GM18907 (cell line): ENCODE data around the gene DAD1.
A peak's percentile ranks its signal among the peaks of the same experiment; 100 is the strongest.
"Not testable (repeated sequence)": the region's sequence is repeated elsewhere in the genome, so short reads cannot be mapped to it uniquely, and the experiment has no call there.

Experiments
- ATAC-seq: cut with Tn5 transposase; IDR thresholded peaks from one replicate; pipeline ENCODE4 v1.9.1; 2021; ENCODE audit warnings: mild to moderate bottlenecking, moderate library complexity; ENCODE audit not compliant: unreplicated experiment

Gene DAD1

DNA sequence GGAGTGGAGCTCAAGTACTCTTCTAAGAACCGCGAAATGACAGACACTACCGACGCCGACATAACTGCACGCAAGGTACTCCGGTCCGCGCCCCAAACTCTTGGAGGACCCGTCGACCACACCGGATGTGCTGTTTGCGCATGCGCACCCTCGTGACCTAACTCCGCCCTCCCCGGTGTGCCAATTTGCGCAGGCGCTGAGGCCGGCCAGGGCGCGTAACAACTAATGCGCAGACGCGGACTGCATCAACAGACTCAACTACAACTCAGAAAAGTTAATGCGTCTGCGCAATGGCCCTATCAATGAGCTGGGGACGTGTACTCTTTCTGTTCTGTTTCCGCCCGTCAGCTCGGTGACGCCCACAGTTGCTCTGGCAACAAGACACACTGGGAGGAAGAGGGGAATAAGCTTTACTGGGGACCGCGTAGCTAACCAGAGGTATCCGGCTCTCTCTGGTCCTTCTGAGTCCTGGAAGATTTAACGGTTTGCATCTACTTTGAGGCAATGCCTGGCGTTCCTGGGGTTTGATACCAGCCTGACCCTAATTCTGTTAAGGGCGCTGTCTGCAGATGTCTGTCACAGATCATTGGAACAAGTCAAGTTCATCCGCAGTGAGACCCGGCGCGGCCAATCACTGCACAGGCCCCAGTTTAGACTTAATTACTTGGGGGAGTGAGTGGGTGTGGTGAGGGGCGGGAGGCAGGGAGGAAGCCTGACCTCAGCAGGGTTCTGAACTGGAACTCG is at the start of gene DAD1:
DAD1 (minus strand) TSS at position 129 of the 744 bp plus-strand sequence; CDS start at position 62, 67 bp downstream.
- peak; percentile 94 for ATAC-seq

DNA sequence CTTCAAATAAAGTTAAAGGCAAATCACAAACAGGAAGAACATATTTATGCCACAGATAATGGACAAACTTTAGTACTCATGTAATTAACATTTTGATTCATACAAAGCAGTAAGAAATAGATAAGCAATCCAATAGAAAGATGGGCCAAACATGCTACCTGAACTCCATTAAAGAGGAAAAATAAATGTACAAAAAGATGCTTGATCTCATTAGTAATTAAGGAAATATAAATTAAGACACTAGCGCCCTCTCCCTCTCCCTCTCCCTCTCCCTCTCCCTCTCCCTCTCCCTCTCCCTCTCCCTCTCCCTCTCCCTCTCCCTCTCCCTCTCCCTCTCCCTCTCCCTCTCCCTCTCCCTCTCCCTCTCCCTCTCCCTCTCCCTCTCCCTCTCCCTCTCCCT is 47.0 kb upstream of the DAD1 start:
- not testable (repeated sequence) for ATAC-seq

DNA sequence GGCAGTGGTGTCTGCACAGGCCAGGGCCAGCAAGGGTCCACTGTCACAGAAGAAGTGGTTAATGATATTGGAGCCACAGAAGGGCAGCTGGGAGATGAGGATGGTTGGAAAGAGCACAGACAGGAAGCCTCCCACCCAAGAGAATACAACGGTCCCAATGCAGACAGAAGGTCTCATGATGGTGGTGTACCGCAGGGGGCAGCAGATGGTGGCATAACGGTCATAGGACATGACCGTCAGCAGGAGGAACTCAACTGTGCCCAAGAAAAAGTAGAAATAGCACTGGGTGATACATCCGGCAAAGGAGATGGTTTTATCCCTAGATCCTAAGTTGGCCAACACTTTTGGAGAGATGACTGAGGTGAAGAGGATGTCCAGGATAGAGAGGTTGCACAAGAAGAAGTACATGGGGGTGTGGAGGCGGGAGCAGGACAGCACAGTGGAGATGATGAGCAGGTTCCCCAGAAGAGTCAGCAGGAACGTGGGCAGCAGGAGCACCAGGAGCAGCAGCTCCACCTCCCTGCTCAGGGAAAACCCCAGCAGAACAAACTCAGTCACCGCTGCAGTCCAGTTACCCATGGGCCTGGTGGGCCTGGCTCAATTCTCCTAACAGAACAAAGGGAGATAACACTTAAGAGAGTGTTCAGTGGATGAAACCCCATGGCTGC is 45.3 kb upstream of the DAD1 start:
- no peak for ATAC-seq

DNA sequence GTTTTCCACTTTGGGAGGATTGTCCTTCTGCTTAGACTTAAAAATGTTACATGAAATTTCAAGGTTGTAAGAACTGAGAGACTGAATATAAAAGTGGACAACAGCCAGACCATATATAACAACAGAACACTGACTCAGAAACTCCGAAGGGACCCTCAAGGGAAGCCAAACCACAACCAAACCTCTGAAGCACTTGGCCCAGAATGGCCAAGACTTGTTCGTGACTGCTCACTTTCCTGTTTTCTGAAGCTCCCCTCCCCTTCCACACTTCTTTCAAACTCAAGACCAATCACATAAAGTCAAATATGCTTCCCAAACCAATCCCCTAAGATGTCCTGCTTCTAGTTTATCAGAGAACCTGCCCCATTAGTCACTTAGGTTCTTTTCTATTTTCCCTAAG is 41.5 kb upstream of the DAD1 start:
- ATAC-seq = no peak

DNA sequence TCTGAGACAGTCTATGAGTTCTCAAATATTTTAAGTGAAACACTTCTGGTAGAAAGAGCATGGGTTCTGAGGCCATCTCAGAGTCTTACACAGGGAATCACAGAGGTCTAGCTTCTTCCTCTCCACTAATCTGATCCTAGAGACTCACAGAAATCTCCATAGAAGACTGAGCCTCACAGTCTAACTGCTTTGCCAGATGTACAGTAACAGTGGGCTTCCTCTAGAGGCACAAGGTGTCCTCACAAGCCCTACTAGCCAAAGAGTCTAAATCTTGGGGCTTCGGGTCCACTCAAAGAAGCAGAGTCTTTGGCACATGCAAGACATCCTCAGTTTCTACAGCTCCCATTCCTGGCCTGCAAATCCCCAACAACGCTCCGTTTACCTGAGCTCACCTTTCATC is 41.0 kb upstream of the DAD1 start:
- ATAC-seq = no peak

DNA sequence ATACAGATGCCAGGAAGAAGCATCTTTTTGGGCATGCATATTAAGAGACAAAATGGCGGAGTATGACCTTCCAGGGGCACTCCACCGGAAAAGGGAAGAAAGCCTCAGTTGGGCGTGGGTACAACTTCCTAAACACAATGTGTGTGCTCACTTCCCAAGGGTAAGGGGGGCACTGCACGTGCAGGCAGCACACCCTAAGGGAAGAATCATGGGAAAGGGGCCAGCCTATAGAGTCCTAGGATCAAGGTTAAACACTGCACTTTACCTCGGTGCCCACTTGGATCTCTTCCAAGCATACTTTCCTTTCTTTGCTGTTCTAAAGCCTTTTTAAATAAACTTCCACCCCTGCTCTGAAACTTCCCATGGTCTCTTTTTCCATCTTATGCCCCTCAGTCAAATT is 40.3 kb upstream of the DAD1 start:
- no peak for ATAC-seq

DNA sequence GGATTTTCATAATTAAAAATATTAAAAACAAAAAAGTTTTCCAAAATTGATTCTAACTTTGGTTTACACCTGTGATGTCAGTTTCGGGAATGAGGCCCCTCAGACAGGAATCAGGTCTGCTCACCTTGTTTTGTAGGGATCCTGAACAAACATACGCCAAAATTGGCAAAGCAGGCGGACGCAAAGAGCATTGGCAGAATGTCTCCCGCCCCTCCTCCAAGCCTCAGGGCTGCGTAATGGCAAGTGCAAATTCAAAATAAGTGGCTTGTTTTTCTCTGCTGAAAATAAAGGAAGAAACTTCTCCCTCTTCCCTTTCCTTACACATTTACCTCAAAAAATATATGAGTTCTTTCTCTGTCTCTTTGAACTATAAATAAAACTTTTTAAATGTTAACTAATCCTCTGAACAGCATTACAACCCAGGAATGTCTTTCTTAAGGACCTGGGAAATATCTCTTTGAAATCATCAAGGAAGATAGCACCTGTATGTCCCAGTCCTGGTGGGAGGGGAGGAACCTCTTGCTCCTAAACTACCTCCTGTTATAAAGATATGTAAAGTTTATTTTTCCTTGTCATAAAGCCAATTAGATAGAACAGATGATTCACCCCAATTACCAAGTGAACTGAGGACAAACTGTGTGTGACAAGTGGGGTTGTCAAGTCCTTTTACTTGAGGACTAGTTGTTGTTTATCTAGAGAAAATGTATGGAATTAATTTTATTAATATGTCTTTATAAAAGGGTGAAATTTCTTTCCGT is 38.7 kb upstream of the DAD1 start:
- ATAC-seq = no peak

DNA sequence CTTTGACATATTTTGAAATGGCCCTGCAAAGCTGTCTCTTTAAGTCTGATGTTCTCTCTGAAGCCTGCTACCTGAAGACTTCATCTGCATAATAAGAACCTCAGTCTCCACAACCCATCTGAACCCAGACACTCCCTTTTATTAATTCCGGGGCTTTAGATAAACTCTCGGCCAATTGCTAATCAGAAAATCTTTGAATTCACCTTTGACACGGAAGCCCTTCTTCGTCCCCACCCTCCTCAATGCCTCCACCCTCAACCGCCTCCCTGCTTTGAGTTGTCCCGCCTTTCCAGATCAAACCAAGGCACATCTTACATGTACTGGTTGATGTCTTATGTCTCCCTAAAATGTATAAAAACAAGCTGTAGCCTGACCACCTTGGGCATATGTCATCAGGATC is 37.6 kb upstream of the DAD1 start:
- no peak for ATAC-seq

DNA sequence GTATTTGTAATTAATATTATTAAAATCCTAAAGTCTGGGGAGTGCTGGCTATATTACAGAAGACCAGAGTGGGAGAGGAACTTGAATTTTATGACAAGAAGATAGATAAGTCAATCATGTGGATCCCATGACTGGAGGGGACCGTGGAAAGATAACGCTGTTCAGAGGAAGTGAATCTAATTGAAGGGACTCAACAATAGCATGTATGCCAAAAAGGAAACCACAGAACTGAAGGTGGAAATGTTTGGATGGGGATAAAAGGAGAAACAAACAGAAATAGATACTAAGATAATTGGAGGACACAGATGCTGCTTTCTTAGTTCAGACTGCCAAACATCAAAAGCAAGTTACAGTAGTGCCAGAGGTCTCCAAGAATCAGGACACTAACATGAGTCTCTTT is 34.0 kb upstream of the DAD1 start:
- ATAC-seq = no peak

DNA sequence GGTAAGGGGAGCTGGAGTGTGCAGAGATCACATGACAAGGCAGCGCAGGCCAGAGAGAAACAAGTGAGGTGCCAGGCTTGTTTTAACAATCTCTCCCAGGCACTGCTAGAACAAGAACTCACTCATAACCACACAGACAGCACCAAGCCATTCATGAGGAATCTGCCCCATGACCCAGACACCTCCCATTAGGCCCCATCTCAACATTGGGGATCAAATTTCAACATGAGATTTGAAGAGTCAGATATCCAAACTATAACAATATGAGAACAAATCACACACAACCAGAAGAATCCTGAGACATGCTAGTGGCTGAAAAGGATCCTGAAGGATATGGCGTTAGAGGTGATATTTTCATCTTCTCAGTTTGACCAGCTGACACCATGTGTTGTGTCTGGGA is 33.2 kb upstream of the DAD1 start:
- ATAC-seq = no peak

DNA sequence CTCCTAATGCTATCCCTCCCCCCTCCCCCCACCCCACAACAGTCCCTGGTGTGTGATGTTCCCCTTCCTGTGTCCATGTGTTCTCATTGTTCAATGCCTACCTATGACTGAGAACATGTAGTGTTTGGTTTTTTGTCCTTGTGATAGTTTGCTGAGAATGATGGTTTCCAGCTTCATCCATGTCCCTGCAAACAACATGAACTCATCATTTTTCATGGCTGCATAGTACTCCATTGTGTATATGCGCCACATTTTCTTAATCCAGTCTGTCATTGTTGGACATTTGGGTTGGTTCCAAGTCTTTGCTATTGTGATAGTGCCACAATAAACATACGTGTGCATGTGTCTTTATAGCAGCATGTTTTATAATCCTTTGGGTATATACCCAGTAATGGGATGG is 26.7 kb upstream of the DAD1 start:
- not testable (repeated sequence) for ATAC-seq

DNA sequence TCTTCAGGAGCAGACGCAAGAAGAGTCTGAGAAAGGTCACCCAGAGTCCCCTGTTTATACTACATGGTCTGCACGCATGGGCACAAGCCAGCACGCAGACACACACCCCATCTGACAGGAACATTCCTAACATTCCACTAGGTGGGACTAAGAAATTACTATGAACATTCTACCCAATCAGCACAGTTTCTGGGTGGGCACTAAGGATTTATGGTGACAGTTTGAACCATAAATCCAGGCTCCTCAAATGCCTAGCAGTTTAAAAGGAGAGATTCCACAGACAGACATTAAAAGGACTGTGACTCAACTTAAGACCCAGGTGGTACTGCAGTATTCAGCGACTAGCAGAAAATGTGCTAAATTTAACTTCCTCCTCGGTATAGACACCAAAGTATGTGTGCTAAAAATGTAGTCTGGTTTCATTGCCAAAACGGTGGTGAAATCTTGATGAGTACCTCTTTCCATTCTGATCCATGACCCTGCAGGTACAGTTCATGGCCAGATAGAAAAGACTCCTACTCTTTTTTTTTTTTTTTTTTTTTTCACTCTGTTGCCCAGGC is 25.3 kb upstream of the DAD1 start:
- no peak for ATAC-seq

DNA sequence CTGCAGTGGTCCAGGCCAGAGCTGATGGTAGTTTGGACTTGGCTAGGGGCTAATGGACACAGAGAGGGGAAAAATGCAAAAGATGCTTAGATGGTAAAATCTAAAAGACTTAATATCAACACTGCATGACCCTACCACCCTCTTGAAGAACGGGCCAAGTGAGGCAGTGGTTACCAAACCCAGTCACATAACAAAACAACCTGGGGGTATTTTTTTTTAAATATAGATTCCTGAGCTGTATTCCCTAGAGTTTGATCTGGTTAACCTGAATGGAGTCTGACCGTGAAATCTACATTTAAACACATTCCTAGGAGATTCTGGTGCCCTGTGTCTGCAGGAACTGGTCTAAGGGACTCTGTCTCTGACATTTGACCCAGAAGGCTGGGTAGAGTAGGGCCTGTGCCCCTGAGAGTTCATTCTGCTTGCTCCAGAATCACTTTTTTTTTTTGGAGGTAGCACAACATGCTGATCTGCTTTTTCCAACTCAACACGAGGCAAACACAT is 24.8 kb upstream of the DAD1 start:
- no peak for ATAC-seq

DNA sequence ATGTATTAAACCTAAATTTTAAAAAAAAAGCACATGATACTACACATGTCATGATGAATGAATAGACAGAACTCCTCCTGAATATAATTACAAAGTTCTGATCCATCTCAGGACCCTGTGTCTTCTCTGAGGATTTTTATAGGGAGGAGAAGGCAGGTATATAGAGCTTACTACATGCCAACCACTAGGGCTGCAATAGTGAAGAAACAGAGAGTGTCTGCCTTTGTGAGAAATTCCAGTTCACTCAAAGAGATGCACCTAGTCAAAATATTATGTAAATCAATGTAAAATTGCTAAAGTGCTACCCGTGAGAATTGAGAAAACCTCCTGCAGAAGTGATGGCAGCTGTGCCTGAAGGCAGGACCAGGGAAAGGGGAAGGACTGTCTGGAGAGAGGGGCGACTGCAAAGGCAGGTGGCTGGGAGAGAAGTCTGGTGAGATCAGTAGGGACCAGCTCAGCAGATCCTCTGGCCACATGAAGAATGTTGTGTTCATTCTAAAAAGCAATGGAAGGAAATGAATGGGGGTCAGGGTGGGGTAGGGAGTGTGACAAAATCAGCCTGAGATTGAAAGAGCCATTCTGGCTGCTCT is 24.2 kb upstream of the DAD1 start:
- no peak for ATAC-seq

DNA sequence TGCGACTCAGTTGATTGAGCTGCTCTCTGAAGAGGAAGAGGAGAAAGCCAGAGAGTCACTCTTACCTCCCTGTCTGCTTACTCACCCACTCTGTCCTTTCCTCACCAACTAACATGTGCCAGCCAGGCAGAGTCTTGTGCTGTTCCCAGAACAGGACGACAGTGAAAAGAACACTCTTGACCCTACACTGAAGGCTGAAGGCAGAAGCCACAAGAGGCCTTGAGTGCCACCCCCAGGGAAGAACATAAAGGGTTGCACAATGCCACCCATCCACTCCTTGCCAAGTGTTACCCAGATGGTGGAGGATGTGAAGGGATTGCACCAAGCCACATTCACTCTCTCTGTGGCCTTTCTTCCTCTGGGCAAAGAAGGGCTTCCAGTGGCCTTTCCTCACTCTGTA is 21.9 kb upstream of the DAD1 start:
- ATAC-seq = no peak

DNA sequence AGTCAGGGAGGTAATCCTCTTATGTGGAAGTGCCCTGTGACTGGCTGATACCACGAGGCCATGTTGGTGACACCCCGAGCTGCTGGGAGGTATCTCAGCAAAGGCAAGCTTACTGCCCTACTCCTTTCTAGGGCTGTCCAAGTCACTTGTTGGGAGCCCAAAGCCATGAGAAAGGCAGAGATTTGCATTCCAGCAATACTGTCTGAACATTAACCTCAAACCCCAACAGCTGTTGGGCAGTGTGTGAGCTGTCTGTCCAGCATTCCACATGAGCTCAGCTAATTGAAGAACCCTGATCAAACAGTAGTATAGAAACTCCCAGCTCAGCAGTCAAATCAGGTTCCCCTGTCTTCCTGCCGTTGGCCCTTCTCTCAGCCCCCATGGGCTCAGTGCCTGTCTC is 18.3 kb upstream of the DAD1 start:
- no peak for ATAC-seq

DNA sequence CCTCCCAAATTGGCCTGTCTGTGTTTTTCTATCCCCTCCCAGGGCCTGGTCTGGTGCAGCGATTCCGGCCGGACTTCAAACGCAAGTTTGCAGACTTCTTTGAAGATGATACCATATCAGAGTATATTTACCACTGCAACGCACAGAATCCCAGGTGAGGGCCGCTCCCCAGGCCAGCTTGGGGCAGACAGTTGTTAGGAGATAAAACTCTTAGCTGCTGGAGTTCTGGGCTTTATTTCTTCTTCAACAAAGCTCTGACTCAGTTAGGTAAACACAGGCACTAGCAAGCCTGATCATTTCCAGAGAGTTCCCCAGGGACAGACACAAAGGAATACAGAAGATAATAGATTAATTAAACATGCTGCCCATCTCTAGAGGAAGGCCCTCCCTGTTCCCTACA is 17.4 kb upstream of the DAD1 start:
- ATAC-seq = no peak

DNA sequence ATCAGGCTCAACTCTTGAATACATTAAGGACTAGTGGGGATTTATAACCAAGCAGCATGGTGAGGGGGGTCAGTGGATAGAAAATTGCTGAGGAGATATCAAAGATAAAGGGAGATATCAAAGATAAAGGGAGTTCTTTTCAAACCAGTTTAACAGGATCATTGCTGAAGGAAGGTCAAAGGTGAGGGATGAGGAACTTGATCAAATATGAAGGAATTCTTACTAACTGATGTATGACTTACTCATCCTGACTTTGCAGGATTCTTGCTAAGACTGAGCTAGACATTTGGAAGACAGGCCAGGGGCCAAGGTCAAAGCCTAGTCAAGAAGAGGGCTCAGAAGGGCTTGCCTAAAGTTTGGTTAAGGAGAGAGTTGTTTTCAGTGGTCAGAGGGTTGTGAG is 13.8 kb upstream of the DAD1 start:
- ATAC-seq = no peak

DNA sequence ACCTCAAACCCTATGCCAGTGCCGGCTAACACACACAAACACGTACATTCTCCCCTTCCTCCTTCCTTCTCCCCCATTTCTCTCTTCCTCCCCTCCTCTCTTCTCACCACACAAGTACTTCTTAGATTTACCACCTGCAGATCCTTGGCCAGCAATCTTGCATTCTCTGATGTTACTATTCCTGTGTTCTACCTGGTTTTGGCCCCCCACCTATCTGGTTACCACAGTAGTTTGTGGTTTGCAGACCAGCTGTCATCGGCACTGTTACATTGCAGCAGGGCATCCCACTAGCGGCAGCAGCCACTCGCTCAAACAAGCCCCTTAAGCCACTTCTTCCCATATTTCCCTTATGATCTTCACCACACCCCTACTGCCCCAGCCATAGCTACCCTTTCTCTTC is 13.0 kb upstream of the DAD1 start:
- ATAC-seq = no peak

DNA sequence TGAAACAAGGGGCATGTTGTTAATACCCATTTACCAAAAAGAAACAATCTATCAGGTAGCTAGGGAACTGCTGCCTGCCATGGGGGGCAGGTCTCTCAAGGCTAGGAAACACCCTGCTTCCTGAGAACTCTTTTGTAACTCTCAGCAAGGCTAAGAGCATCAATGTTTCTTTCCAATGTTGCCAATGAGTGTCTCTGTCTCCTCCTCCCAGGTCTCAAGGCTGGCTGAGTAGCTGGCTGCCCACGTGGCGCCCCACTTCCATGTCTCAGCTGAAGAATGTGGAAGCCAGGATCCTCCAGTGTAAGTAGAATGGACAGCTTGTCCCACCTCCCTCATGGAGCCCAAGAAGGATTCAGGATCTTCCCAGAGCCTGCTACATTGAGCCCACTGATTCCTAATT is 12.4 kb upstream of the DAD1 start:
- ATAC-seq = no peak

DNA sequence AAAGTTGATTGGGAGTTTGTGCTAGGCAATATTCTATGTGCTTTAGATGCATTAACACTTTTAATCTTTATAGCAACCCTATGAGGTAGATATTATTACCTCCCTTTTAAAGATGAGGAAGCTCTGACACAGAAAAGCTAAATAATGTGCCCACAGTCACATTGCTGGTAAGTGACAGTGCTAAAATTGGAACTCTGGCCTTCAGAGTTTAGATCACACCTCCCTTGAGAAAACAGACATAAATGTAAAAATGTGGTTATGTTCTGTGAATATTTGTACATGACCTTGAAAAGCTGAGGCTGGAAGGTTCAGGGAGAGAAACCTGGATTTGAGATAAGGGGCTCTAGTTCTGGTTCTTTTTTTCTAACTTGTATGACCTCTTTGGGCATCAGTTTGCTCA is 11.0 kb upstream of the DAD1 start:
- no peak for ATAC-seq
